Ovary (tissue), 3 donors: ENCODE measurements around the gene TTC4.

Source experiments
- EP300 ChIP-seq: sonication (generic); formaldehyde crosslinking; IDR thresholded peaks from one replicate; pipeline ENCODE4 v1.6.1; 2017; ENCODE audit warnings: antibody characterized with exemption
- POLR2A ChIP-seq: fragments of 450-650 bp; IDR thresholded peaks from one replicate; pipeline ENCODE4 v1.6.1; 2017; ENCODE audit warnings: antibody characterized with exemption, mild to moderate bottlenecking, moderate library complexity
- TF ChIP-seq, protein P1 (sequence below), 3 donors: fragments of 450-650 bp in 2 of 3; fragments of 200-600 bp in 1 of 3; IDR thresholded peaks; one replicate each; pipeline versions ENCODE4 v1.5.1 to v1.8.0; 2016 to 2022; ENCODE audit warnings: antibody characterized with exemption in 3 of 3, mild to moderate bottlenecking in 1 of 3
- donor health status: DM: no; HTN: no; CAD: no.

DNA sequence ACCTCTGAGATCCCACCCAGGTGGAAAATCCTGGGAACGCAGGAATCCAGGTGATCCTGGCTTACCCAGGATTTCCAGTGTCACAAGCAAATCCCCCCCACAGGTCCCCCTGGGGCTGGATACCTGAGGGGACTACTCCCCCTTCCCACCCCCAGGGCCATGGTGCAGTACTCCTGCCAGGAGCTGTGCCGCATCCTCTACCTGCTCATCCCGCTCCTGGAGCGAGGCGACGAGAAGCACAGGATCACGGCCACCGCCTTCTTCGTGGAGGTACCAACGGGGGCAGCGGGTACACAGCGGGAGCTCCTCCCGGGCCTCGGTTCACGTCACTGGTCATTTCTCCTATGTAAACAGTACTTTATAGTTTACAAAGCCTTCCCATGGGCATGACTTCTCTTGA is 20.4 kb upstream of the TTC4 start:
- TF ChIP-seq, protein P1, sequence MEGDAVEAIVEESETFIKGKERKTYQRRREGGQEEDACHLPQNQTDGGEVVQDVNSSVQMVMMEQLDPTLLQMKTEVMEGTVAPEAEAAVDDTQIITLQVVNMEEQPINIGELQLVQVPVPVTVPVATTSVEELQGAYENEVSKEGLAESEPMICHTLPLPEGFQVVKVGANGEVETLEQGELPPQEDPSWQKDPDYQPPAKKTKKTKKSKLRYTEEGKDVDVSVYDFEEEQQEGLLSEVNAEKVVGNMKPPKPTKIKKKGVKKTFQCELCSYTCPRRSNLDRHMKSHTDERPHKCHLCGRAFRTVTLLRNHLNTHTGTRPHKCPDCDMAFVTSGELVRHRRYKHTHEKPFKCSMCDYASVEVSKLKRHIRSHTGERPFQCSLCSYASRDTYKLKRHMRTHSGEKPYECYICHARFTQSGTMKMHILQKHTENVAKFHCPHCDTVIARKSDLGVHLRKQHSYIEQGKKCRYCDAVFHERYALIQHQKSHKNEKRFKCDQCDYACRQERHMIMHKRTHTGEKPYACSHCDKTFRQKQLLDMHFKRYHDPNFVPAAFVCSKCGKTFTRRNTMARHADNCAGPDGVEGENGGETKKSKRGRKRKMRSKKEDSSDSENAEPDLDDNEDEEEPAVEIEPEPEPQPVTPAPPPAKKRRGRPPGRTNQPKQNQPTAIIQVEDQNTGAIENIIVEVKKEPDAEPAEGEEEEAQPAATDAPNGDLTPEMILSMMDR (IDR thresholded peaks at IDR 0.05): no peak
- TF ChIP-seq POLR2A (no peak), EP300 (no peak)
